ENCODE measurements around the gene P2RX4.

DNA sequence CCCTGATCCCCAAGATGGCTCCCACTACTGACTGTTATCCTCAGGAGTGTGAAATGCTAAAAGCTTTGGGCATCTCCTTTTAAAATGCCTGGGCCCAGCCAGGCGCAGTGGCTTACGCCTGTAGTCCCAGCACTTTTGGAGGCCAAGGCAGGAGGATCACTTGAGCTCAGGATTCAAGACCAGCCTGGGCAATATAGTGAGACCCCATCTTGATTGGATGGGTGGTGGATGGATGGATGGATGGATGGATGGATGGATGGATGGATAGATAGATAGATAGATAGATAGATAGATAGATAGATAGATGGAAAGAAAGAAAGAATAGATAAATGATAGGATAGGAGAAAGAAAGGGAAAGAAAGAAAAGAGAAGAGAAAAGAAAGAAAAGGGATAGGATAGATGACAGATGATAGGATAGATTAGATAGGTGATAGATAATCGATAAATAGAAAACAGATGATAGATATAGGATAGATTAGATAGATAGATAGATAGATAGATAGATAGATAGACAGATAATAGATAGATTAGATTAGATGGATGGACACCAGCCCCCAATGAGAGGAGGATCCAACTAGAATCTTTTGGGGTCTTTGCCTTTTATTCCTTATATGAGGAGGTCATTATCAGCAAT lies 9.5 kb downstream of the P2RX4 start:
- TF ChIP-seq, protein P1, sequence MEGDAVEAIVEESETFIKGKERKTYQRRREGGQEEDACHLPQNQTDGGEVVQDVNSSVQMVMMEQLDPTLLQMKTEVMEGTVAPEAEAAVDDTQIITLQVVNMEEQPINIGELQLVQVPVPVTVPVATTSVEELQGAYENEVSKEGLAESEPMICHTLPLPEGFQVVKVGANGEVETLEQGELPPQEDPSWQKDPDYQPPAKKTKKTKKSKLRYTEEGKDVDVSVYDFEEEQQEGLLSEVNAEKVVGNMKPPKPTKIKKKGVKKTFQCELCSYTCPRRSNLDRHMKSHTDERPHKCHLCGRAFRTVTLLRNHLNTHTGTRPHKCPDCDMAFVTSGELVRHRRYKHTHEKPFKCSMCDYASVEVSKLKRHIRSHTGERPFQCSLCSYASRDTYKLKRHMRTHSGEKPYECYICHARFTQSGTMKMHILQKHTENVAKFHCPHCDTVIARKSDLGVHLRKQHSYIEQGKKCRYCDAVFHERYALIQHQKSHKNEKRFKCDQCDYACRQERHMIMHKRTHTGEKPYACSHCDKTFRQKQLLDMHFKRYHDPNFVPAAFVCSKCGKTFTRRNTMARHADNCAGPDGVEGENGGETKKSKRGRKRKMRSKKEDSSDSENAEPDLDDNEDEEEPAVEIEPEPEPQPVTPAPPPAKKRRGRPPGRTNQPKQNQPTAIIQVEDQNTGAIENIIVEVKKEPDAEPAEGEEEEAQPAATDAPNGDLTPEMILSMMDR (IDR thresholded peaks at IDR 0.05): no peak
- TF ChIP-seq POLR2A (IDR thresholded peaks at IDR 0.05): no peak
